Measurements from ENCODE around the gene ANKRD33.

Gene ANKRD33

GRCh38 chr12:51904951-51905470 lies 17.1 kb downstream of the ANKRD33 start:
- no peak for DNase-seq (ENCODE audit: low read depth)

GRCh38 chr12:51905471-51906429 lies 17.8 kb downstream of the ANKRD33 start:
- DNase-seq (ENCODE audit: low read depth): no peak

- DNase-seq (ENCODE audit: low read depth): no peak
These were observed 18.7 kb downstream of the ANKRD33 start for GRCh38 chr12:51906430-51907082.

- no peak for DNase-seq (ENCODE audit: low read depth)
These were observed 19.4 kb downstream of the ANKRD33 start, which contains the start of gene ACVRL1 for GRCh38 chr12:51907083-51907855. TSS of gene ACVRL1 (plus strand) at chr12:51907504. CDS start at chr12:51912475, 4,971 bp downstream.

GRCh38 chr12:51907856-51908425 lies 20.0 kb downstream of the ANKRD33 start:
- no peak for DNase-seq (ENCODE audit: low read depth)

- no peak for DNase-seq (ENCODE audit: low read depth)
These were observed 21.1 kb downstream of the ANKRD33 start for GRCh38 chr12:51908876-51909592.

- DNase-seq (ENCODE audit: low read depth): no peak
These were observed 22.3 kb downstream of the ANKRD33 start for GRCh38 chr12:51910168-51910567.

- DNase-seq (ENCODE audit: low read depth): no peak
These were observed 22.8 kb downstream of the ANKRD33 start for GRCh38 chr12:51910691-51911090.

- no peak for DNase-seq (ENCODE audit: low read depth)
These were observed 23.4 kb downstream of the ANKRD33 start for GRCh38 chr12:51911307-51911706.

- no peak for DNase-seq (ENCODE audit: low read depth)
These were observed 24.1 kb downstream of the ANKRD33 start for GRCh38 chr12:51911788-51912711.

GRCh38 chr12:51913071-51914033 lies 25.4 kb downstream of the ANKRD33 start:
- DNase-seq (ENCODE audit: low read depth): no peak

GRCh38 chr12:51914034-51914923 lies 26.4 kb downstream of the ANKRD33 start:
- no peak for DNase-seq (ENCODE audit: low read depth)

GRCh38 chr12:51915003-51915625 lies 27.2 kb downstream of the ANKRD33 start:
- DNase-seq (ENCODE audit: low read depth): no peak

- DNase-seq (ENCODE audit: low read depth): no peak
These were observed 28.0 kb downstream of the ANKRD33 start for GRCh38 chr12:51915951-51916350.

- DNase-seq (ENCODE audit: low read depth): no peak
These were observed 29.2 kb downstream of the ANKRD33 start for GRCh38 chr12:51917041-51917590.

GRCh38 chr12:51917746-51918453 lies 30.0 kb downstream of the ANKRD33 start:
- DNase-seq (ENCODE audit: low read depth): no peak
